ENCODE data around the gene AUNIP. TPM values are rescaled to one million over a fixed set of nuclear protein-coding genes. Genes with fewer than 3 reads are reported as not detected.

The AUNIP gene
- total RNA-seq, 1 donor from 2014 or later = 1.3 TPM

GRCh38 chr1:25785333-25786067 is 73.8 kb downstream of the AUNIP start:
- Mint-ChIP-seq H3K27me3 (ENCODE audit: unreplicated experiment) (peaks cover 7% of the 10 kb centered on the region), H3K27ac (ENCODE audit: unreplicated experiment) (no peak overlapping the region), H3K4me1 (ENCODE audit: low read depth, unreplicated experiment) (peaks cover 35% of the 10 kb centered on the region), H3K4me3 (ENCODE audit: unreplicated experiment) (no peak overlapping the region), H3K36me3 (ENCODE audit: unreplicated experiment) (peaks cover 9% of the 10 kb centered on the region), H3K9me3 (ENCODE audit: unreplicated experiment) (peaks cover 3% of the 10 kb centered on the region)
- DNase-seq = no peak
- TF ChIP-seq CTCF (IDR thresholded peaks at IDR 0.05; ENCODE audit: partially characterized antibody, unreplicated experiment) = no peak

- no peak for TF ChIP-seq CTCF (IDR thresholded peaks at IDR 0.05; ENCODE audit: partially characterized antibody, unreplicated experiment)
- Mint-ChIP-seq H3K36me3 (ENCODE audit: unreplicated experiment) (peaks cover 4% of the 10 kb centered on the region), H3K27ac (ENCODE audit: unreplicated experiment) (no peak overlapping the region), H3K4me3 (ENCODE audit: unreplicated experiment) (peak overlapping the region; percentile 19), H3K9me3 (ENCODE audit: unreplicated experiment) (peaks cover 3% of the 10 kb centered on the region), H3K4me1 (ENCODE audit: low read depth, unreplicated experiment) (peaks cover 37% of the 10 kb centered on the region), H3K27me3 (ENCODE audit: unreplicated experiment) (peaks cover 7% of the 10 kb centered on the region)
- no peak for DNase-seq
Observed at GRCh38 chr1:25784575-25785051, 74.6 kb downstream of the AUNIP start.

Small RNA genes lying within 50 kb of the gene (microRNA-seq; reads per million reads assigned to microRNA genes)
- 8.4 reads per million, percentile 44 among the genes with 10 or more reads in this experiment for gene MIR3917 (ENCODE audit: unreplicated experiment)

Other genes starting within 250 kb of the AUNIP start
- gene MAN1C1, start 242.7 kb downstream of the AUNIP start, total RNA-seq (ENCODE audit: unreplicated experiment) = 5.4 TPM
- 79.8 TPM for gene SELENON, start 59.3 kb downstream of the AUNIP start, total RNA-seq (ENCODE audit: unreplicated experiment)
- 70.4 TPM for gene MTFR1L, start 39.5 kb downstream of the AUNIP start, total RNA-seq (ENCODE audit: unreplicated experiment)
- gene PAQR7, start 16.3 kb upstream of the AUNIP start, total RNA-seq (ENCODE audit: unreplicated experiment) = 6.4 TPM
- gene STMN1, start 47.0 kb upstream of the AUNIP start, total RNA-seq (ENCODE audit: unreplicated experiment) = 2,298 TPM
- 6.3 TPM for gene PAFAH2, start 138.6 kb upstream of the AUNIP start, total RNA-seq (ENCODE audit: unreplicated experiment)
- 2.6 TPM for gene EXTL1, start 162.3 kb upstream of the AUNIP start, total RNA-seq (ENCODE audit: unreplicated experiment)
- not detected for gene SLC30A2, start 186.7 kb upstream of the AUNIP start, total RNA-seq (ENCODE audit: unreplicated experiment)
- not detected for gene TRIM63, start 208.2 kb upstream of the AUNIP start, total RNA-seq (ENCODE audit: unreplicated experiment)